Karpas-422 (cell line): ENCODE data around the gene PCDH10. TPM values are rescaled to one million over a fixed set of nuclear protein-coding genes. Genes with fewer than 3 reads are reported as not detected.

ENCODE experiments used
- DNase-seq: peaks from one replicate; pipeline ENCODE4 v3.0.0-alpha.2; 2015
- H2AFZ ChIP-seq: fragments of 200-600 bp; sonication (generic); 2 replicates; pipeline ENCODE4 v1.6.1; 2014; ENCODE audit warnings: antibody characterized with exemption, low read length, mixed read lengths
- H3K27ac ChIP-seq: fragments of 200-600 bp; sonication (generic); 2 replicates; pipeline ENCODE4 v1.5.1; 2014; ENCODE audit warnings: mild to moderate bottlenecking, low read length, moderate library complexity
- H3K27me3 ChIP-seq: fragments of 200-600 bp; sonication (generic); 2 replicates; pipeline ENCODE4 v1.6.1; 2014; ENCODE audit warnings: low read length, mixed read lengths
- H3K36me3 ChIP-seq: fragments of 200-600 bp; sonication (generic); 2 replicates; pipeline ENCODE4 v1.6.1; 2014; ENCODE audit warnings: low read length, mixed read lengths; ENCODE audit not compliant: insufficient read depth
- H3K4me1 ChIP-seq: fragments of 200-600 bp; sonication (generic); 2 replicates; pipeline ENCODE4 v1.6.1; 2014; ENCODE audit warnings: mild to moderate bottlenecking, low read length, mixed read lengths
- H3K4me2 ChIP-seq: fragments of 200-600 bp; sonication (generic); 2 replicates; pipeline ENCODE4 v1.6.1; 2014; ENCODE audit warnings: low read length, low read depth, mild to moderate bottlenecking; ENCODE audit not compliant: poor library complexity, severe bottlenecking
- H3K4me3 ChIP-seq: fragments of 200-600 bp; sonication (generic); 2 replicates; pipeline ENCODE4 v1.5.1; 2014; ENCODE audit warnings: mild to moderate bottlenecking, antibody characterized with exemption, low read length, mixed read lengths
- H3K79me2 ChIP-seq: fragments of 200-600 bp; sonication (generic); 2 replicates; pipeline ENCODE4 v1.6.1; 2014; ENCODE audit warnings: mild to moderate bottlenecking, low read length, mixed read lengths
- H3K9ac ChIP-seq: fragments of 200-600 bp; sonication (generic); 2 replicates; pipeline ENCODE4 v1.6.0; 2014; ENCODE audit warnings: low read length
- H3K9me2 ChIP-seq: fragments of 200-600 bp; sonication (generic), shearing (Covaris generic); replicated peaks from 2 replicates; pipeline ENCODE4 v1.6.0; 2014; ENCODE audit warnings: mild to moderate bottlenecking, low read length, moderate library complexity; ENCODE audit not compliant: insufficient read depth
- H3K9me3 ChIP-seq: fragments of 300-700, 200-600 bp; sonication (generic); 2 replicates; pipeline ENCODE4 v1.6.1; 2014; ENCODE audit warnings: low read length, mixed read lengths
- H4K20me1 ChIP-seq: fragments of 200-600 bp; sonication (generic); 2 replicates; pipeline ENCODE4 v1.6.1; 2014; ENCODE audit warnings: mild to moderate bottlenecking, antibody characterized with exemption, low read length, low read depth; ENCODE audit not compliant: insufficient read depth
- total RNA-seq: library from RNA; depleted of rRNA; stranded (reverse); fragments of >200 nt; shearing (Covaris generic); gene quantifications from 2 replicates; pipeline ENCODE4 v1.2.3, GENCODE V29; 2014; ENCODE audit warnings: low replicate concordance

Gene PCDH10
- total RNA-seq, 1 experiment from 2014 or later, result not detected

DNA sequence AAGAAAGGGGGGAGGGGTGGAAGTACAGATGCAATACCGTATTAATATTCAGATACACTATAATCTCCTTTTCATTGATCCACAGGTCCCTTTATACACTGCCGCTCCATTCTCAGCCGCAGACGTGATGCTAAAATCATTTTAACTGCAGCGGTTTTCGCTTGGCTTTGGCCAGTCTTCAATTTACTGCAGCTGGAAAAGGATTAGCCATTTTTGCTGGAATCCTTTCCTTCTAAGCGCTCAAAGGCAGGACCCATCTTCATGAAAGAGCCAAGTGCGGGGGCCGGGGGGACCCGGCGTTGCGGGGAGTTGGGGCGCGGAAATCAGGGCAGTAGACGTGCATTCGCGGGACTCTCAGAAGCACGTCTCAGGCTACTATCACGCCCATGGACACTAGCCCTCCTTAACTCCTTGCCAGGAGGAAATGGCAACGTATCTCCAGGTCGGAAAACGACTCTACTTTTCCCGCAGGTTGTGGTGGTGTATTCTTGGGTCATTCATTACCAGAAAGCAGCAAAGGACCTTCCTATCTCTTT is 1.7 kb upstream of the PCDH10 start:
- H3K27ac ChIP-seq, result no peak overlapping the region
- H3K9me3 ChIP-seq, result no peaks in the 10 kb centered on the region; the same call in none of the 2 replicates
- no peak overlapping the region for H2AFZ ChIP-seq
- no peaks in the 10 kb centered on the region for H3K9me2 ChIP-seq
- H3K27me3 ChIP-seq, result no peaks in the 10 kb centered on the region
- H3K79me2 ChIP-seq, result no peaks in the 10 kb centered on the region
- H3K36me3 ChIP-seq, result no peaks in the 10 kb centered on the region
- no peaks in the 10 kb centered on the region for H4K20me1 ChIP-seq
- no peak overlapping the region for H3K4me2 ChIP-seq
- DNase-seq, result no peak
- no peak overlapping the region for H3K4me3 ChIP-seq
- no peaks in the 10 kb centered on the region for H3K4me1 ChIP-seq
- no peak overlapping the region for H3K9ac ChIP-seq

GRCh38 chr4:133147921-133148689 is 989 bp upstream of the PCDH10 start:
- no peak for DNase-seq
- Histone ChIP-seq H3K4me3 (no peak overlapping the region), H3K36me3 (no peaks in the 10 kb centered on the region), H3K9me2 (no peaks in the 10 kb centered on the region), H3K9me3 (no peaks in the 10 kb centered on the region; the same call in none of the 2 replicates), H2AFZ (no peak overlapping the region), H3K79me2 (no peaks in the 10 kb centered on the region), H3K4me2 (no peak overlapping the region), H3K4me1 (no peaks in the 10 kb centered on the region), H3K9ac (no peak overlapping the region), H4K20me1 (no peaks in the 10 kb centered on the region), H3K27me3 (no peaks in the 10 kb centered on the region), H3K27ac (no peak overlapping the region)

GRCh38 chr4:133149364-133149695 is 236 bp downstream of the PCDH10 start:
- no peak for DNase-seq
- H2AFZ ChIP-seq, result no peak overlapping the region
- H3K4me3 ChIP-seq, result no peak overlapping the region
- no peaks in the 10 kb centered on the region for H3K79me2 ChIP-seq
- H3K9me2 ChIP-seq, result no peaks in the 10 kb centered on the region
- H3K4me2 ChIP-seq, result no peak overlapping the region
- no peaks in the 10 kb centered on the region for H4K20me1 ChIP-seq
- no peaks in the 10 kb centered on the region for H3K4me1 ChIP-seq
- no peak overlapping the region for H3K27ac ChIP-seq
- no peak overlapping the region for H3K9ac ChIP-seq
- no peaks in the 10 kb centered on the region for H3K36me3 ChIP-seq
- H3K9me3 ChIP-seq, result no peaks in the 10 kb centered on the region; the same call in none of the 2 replicates
- H3K27me3 ChIP-seq, result no peaks in the 10 kb centered on the region

DNA sequence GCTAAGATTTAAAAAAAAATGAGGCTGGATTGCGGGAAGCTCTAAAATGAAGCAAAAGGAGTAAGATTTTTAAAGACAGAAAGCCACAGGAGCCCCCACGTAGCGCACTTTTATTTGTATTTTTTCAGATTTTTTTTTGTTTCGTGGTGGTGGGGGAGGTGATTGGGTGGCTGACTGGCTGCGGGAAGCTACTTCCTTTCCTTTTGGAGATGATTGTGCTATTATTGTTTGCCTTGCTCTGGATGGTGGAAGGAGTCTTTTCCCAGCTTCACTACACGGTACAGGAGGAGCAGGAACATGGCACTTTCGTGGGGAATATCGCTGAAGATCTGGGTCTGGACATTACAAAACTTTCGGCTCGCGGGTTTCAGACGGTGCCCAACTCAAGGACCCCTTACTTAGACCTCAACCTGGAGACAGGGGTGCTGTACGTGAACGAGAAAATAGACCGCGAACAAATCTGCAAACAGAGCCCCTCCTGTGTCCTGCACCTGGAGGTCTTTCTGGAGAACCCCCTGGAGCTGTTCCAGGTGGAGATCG is 908 bp downstream of the PCDH10 start:
- Histone ChIP-seq H3K9ac (no peak overlapping the region), H3K27me3 (no peaks in the 10 kb centered on the region), H3K4me2 (no peak overlapping the region), H3K9me2 (no peaks in the 10 kb centered on the region), H3K27ac (no peak overlapping the region), H3K36me3 (no peaks in the 10 kb centered on the region), H2AFZ (no peak overlapping the region), H3K4me3 (no peak overlapping the region), H3K4me1 (no peaks in the 10 kb centered on the region), H3K9me3 (no peaks in the 10 kb centered on the region; the same call in none of the 2 replicates), H4K20me1 (no peaks in the 10 kb centered on the region), H3K79me2 (no peaks in the 10 kb centered on the region)
- DNase-seq, result no peak

GRCh38 chr4:133150486-133151340 is 1.6 kb downstream of the PCDH10 start:
- H3K27me3 ChIP-seq, result no peaks in the 10 kb centered on the region

GRCh38 chr4:133151341-133151690 is 2.2 kb downstream of the PCDH10 start:
- no peak overlapping the region for H3K4me2 ChIP-seq
- no peaks in the 10 kb centered on the region for H3K36me3 ChIP-seq

More at GRCh38 chr4:133150486-133151340, 1.6 kb downstream of the PCDH10 start:
- H3K4me3 ChIP-seq, result no peak overlapping the region
- no peak overlapping the region for H3K27ac ChIP-seq
- no peaks in the 10 kb centered on the region for H3K9me2 ChIP-seq
- H2AFZ ChIP-seq, result no peak overlapping the region
- no peaks in the 10 kb centered on the region for H3K36me3 ChIP-seq
- no peaks in the 10 kb centered on the region for H3K4me1 ChIP-seq
- no peak overlapping the region for H3K4me2 ChIP-seq
- H3K79me2 ChIP-seq, result no peaks in the 10 kb centered on the region
- H4K20me1 ChIP-seq, result no peaks in the 10 kb centered on the region
- no peak for DNase-seq
- no peaks in the 10 kb centered on the region; the same call in none of the 2 replicates for H3K9me3 ChIP-seq
- H3K9ac ChIP-seq, result no peak overlapping the region

DNA sequence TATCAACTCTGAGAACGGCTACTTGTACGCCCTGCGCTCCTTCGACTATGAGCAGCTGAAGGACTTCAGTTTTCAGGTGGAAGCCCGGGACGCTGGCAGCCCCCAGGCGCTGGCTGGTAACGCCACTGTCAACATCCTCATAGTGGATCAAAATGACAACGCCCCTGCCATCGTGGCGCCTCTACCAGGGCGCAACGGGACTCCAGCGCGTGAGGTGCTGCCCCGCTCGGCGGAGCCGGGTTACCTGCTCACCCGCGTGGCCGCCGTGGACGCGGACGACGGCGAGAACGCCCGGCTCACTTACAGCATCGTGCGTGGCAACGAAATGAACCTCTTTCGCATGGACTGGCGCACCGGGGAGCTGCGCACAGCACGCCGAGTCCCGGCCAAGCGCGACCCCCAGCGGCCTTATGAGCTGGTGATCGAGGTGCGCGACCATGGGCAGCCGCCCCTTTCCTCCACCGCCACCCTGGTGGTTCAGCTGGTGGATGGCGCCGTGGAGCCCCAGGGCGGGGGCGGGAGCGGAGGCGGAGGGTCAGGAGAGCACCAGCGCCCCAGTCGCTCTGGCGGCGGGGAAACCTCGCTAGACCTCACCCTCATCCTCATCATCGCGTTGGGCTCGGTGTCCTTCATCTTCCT is 2.7 kb downstream of the PCDH10 start:
- Histone ChIP-seq H3K9ac (no peak overlapping the region), H2AFZ (no peak overlapping the region), H3K79me2 (no peaks in the 10 kb centered on the region), H3K27me3 (no peaks in the 10 kb centered on the region), H3K4me3 (no peak overlapping the region), H4K20me1 (no peaks in the 10 kb centered on the region), H3K9me2 (no peaks in the 10 kb centered on the region), H3K27ac (no peak overlapping the region), H3K4me1 (no peaks in the 10 kb centered on the region), H3K9me3 (no peaks in the 10 kb centered on the region; the same call in none of the 2 replicates), H3K36me3 (no peaks in the 10 kb centered on the region), H3K4me2 (no peak overlapping the region)
- DNase-seq, result no peak

More at GRCh38 chr4:133151341-133151690, 2.2 kb downstream of the PCDH10 start:
- Histone ChIP-seq H3K27ac (no peak overlapping the region), H3K4me3 (no peak overlapping the region), H3K79me2 (no peaks in the 10 kb centered on the region), H3K9me3 (no peaks in the 10 kb centered on the region; the same call in none of the 2 replicates), H2AFZ (no peak overlapping the region), H3K9ac (no peak overlapping the region), H3K9me2 (no peaks in the 10 kb centered on the region), H4K20me1 (no peaks in the 10 kb centered on the region), H3K27me3 (no peaks in the 10 kb centered on the region), H3K4me1 (no peaks in the 10 kb centered on the region)
- no peak for DNase-seq
